Peyer's patch (tissue), 4 donors: ENCODE results near the gene CHAC1. TPM values are rescaled to one million over a fixed set of nuclear protein-coding genes. Genes with fewer than 3 reads are reported as not detected.

Experiments used
- DNase-seq, 3 donors: peaks; one replicate each; pipeline ENCODE4 v3.0.0-alpha.2; 2017 to 2019
- H3K27ac ChIP-seq, 4 donors: fragments of 200-600 bp; sonication (generic); one replicate each; pipeline ENCODE4 v1.5.1; 2016 to 2019
- H3K27me3 ChIP-seq, 2 donors: fragments of 200-600 bp; sonication (generic); one replicate each; pipeline ENCODE4 v1.5.1; 2019
- H3K36me3 ChIP-seq, 3 donors: fragments of 200-600 bp; sonication (generic); one replicate each; pipeline ENCODE4 v1.5.1; 2016 to 2019
- H3K4me1 ChIP-seq, 4 donors: fragments of 200-600 bp; sonication (generic); one replicate each; pipeline ENCODE4 v1.5.1; 2016 to 2019
- H3K4me3 ChIP-seq, 4 donors: fragments of 200-600 bp; sonication (generic); 1 replicate in 3 of 4; 2 replicates in 1 of 4; pipeline ENCODE4 v1.5.1; 2016 to 2019; ENCODE audit warnings: mild to moderate bottlenecking in 1 of 4
- H3K9me3 ChIP-seq, 4 donors: fragments of 200-600 bp; sonication (generic); one replicate each; pipeline ENCODE4 v1.5.1; 2016 to 2019; ENCODE audit warnings: mild to moderate bottlenecking in 1 of 4
- CTCF ChIP-seq, 6 experiments: fragments of 450-650 bp in 4 of 6; fragments of 200-600 bp in 2 of 6; sonication (generic) in 1 of 6; IDR thresholded peaks; one replicate each; pipeline ENCODE4 v1.5.1; 2017 to 2019; ENCODE audit warnings: antibody characterized with exemption in 6 of 6, mild to moderate bottlenecking in 3 of 6, moderate library complexity in 1 of 6
- POLR2A ChIP-seq, 2 donors: fragments of 450-650 bp; IDR thresholded peaks; one replicate each; pipeline ENCODE4 v1.5.1; 2017; ENCODE audit warnings: antibody characterized with exemption in 2 of 2, mild to moderate bottlenecking in 2 of 2, moderate library complexity in 2 of 2
- total RNA-seq, 4 donors: library from RNA; depleted of rRNA; stranded (reverse); fragments of >200 nt; gene quantifications; one replicate each; pipeline ENCODE4 v1.1.0, GENCODE V29; 2016

The CHAC1 gene
- total RNA-seq, 4 donors from 2014 or later, result 2.4 TPM; not detected in 3

- TF ChIP-seq CTCF (IDR thresholded peaks at IDR 0.05) (no peak), POLR2A (IDR thresholded peaks at IDR 0.05) (no peak)
- Histone ChIP-seq H3K4me1 (no peaks in the 10 kb centered on the region), H3K4me3 (no peak overlapping the region), H3K27me3 (no peaks in the 10 kb centered on the region), H3K9me3 (no peaks in the 10 kb centered on the region), H3K27ac (no peak overlapping the region), H3K36me3 (peaks cover 0 to 96% (median 4%) of the 10 kb centered on the region in 3 donors)
- DNase-seq, result no peak
Observed at GRCh38 chr15:40984406-40984805, 31.1 kb downstream of the CHAC1 start.

GRCh38 chr15:40984964-40985363 is 31.7 kb downstream of the CHAC1 start:
- H3K4me1 ChIP-seq, result no peaks in the 10 kb centered on the region
- H3K27me3 ChIP-seq, result no peaks in the 10 kb centered on the region
- no peak overlapping the region for H3K27ac ChIP-seq
- peaks cover 0 to 91% (median 4%) of the 10 kb centered on the region in 3 donors for H3K36me3 ChIP-seq
- TF ChIP-seq POLR2A (IDR thresholded peaks at IDR 0.05) (no peak), CTCF (IDR thresholded peaks at IDR 0.05) (no peak)
- no peak for DNase-seq
- H3K9me3 ChIP-seq, result no peaks in the 10 kb centered on the region
- H3K4me3 ChIP-seq, result no peak overlapping the region

GRCh38 chr15:40985541-40986330 is 32.5 kb downstream of the CHAC1 start:
- Histone ChIP-seq H3K4me3 (no peak overlapping the region), H3K9me3 (no peaks in the 10 kb centered on the region), H3K36me3 (peaks cover 0 to 84% (median 4%) of the 10 kb centered on the region in 3 donors), H3K27me3 (no peaks in the 10 kb centered on the region), H3K4me1 (no peaks in the 10 kb centered on the region), H3K27ac (no peak overlapping the region)
- DNase-seq, result no peak
- TF ChIP-seq POLR2A (IDR thresholded peaks at IDR 0.05) (no peak), CTCF (IDR thresholded peaks at IDR 0.05) (no peak)

GRCh38 chr15:40986820-40987219 is 33.5 kb downstream of the CHAC1 start:
- Histone ChIP-seq H3K27me3 (no peaks in the 10 kb centered on the region), H3K27ac (no peak overlapping the region)
- DNase-seq, result no peak

GRCh38 chr15:40988156-40988555 is 34.9 kb downstream of the CHAC1 start:
- H3K27ac ChIP-seq, result no peak overlapping the region
- no peaks in the 10 kb centered on the region for H3K9me3 ChIP-seq
- peaks cover 0 to 69% (median 4%) of the 10 kb centered on the region in 3 donors for H3K36me3 ChIP-seq
- TF ChIP-seq CTCF (IDR thresholded peaks at IDR 0.05), result no peak
- no peak for TF ChIP-seq POLR2A (IDR thresholded peaks at IDR 0.05)
- H3K4me1 ChIP-seq, result no peaks in the 10 kb centered on the region
- no peak overlapping the region for H3K4me3 ChIP-seq
- H3K27me3 ChIP-seq, result no peaks in the 10 kb centered on the region
- DNase-seq, result no peak

More at GRCh38 chr15:40986820-40987219, 33.5 kb downstream of the CHAC1 start:
- H3K36me3 ChIP-seq, result peaks cover 0 to 81% (median 4%) of the 10 kb centered on the region in 3 donors
- no peaks in the 10 kb centered on the region for H3K4me1 ChIP-seq
- TF ChIP-seq POLR2A (IDR thresholded peaks at IDR 0.05) (no peak), CTCF (IDR thresholded peaks at IDR 0.05) (no peak)
- no peak overlapping the region for H3K4me3 ChIP-seq
- H3K9me3 ChIP-seq, result no peaks in the 10 kb centered on the region
